HEK293 (cell line): ENCODE data around the gene CBLN1.

Experiments
- CTCF ChIA-PET: fragments of 350-600 bp; formaldehyde crosslinking; extraction: SDS; loops from one replicate; lab custom pipeline; 2021; ENCODE audit warnings: antibody characterized with exemption; lab: Yijun Ruan, JAX
- POLR2A ChIA-PET: fragments of 300-600 bp; formaldehyde crosslinking; extraction: SDS; loops from one replicate; lab custom pipeline; 2020; ENCODE audit warnings: antibody characterized with exemption, inconsistent platforms; lab: Yijun Ruan, JAX
- H3K27ac ChIP-seq: fragments of 200-500 bp; sonication (Bioruptor generic); 2 replicates; pipeline ENCODE4 v1.5.1; 2014; ENCODE audit warnings: low read depth, low read length, control low read depth, inconsistent platforms; ENCODE audit errors: extremely low read depth
- H3K36me3 ChIP-seq, 2 experiments: fragments of 200-500 bp in 1 of 2; sonication (Bioruptor generic) in 1 of 2; 1 replicate in 1 of 2; 2 replicates in 1 of 2; pipeline ENCODE4 v1.5.1; 2014 to 2017; ENCODE audit warnings: inconsistent platforms in 2 of 2, low read length in 2 of 2; ENCODE audit not compliant: control insufficient read depth in 2 of 2, insufficient read depth in 1 of 2
- H3K4me1 ChIP-seq: fragments of 200-500 bp; sonication (Bioruptor generic); 2 replicates; pipeline ENCODE4 v1.5.1; 2014; ENCODE audit warnings: mild to moderate bottlenecking, low read length, inconsistent platforms; ENCODE audit not compliant: control insufficient read depth, insufficient read depth
- H3K4me3 ChIP-seq: 2 replicates; pipeline ENCODE4 v1.5.1; 2011; ENCODE audit warnings: low read depth, mild to moderate bottlenecking, control low read depth, low read length, moderate library complexity
- H3K9me3 ChIP-seq: fragments of 200-500 bp; sonication (Bioruptor generic); 2 replicates; pipeline ENCODE4 v1.5.1; 2014; ENCODE audit warnings: low read depth, low read length, inconsistent platforms; ENCODE audit not compliant: control insufficient read depth, insufficient read depth
- FEZF1 ChIP-seq: fragments of 450-650 bp; formaldehyde crosslinking; IDR thresholded peaks from 2 replicates; pipeline ENCODE4 v1.5.1; 2016; ENCODE audit warnings: missing biosample characterization, missing genetic modification characterization
- GLIS1 ChIP-seq: fragments of 450-650 bp; formaldehyde crosslinking; IDR thresholded peaks from 2 replicates; pipeline ENCODE4 v1.5.1; 2016; ENCODE audit warnings: missing biosample characterization, missing genetic modification characterization
- PRDM1 ChIP-seq: fragments of 450-650 bp; formaldehyde crosslinking; IDR thresholded peaks from 2 replicates; pipeline ENCODE4; 2016; ENCODE audit warnings: missing biosample characterization, missing genetic modification characterization
- PRDM2 ChIP-seq: fragments of 450-650 bp; formaldehyde crosslinking; IDR thresholded peaks from 2 replicates; pipeline ENCODE4 v1.5.1; 2016; ENCODE audit warnings: missing biosample characterization, missing genetic modification characterization, borderline replicate concordance
- PRDM4 ChIP-seq: fragments of 450-650 bp; formaldehyde crosslinking; IDR thresholded peaks from 2 replicates; pipeline ENCODE4 v1.5.1; 2017; ENCODE audit warnings: missing biosample characterization, missing genetic modification characterization
- REST ChIP-seq: fragments of 450-650 bp; formaldehyde crosslinking; IDR thresholded peaks from 2 replicates; pipeline ENCODE4 v1.5.1; 2016; ENCODE audit warnings: missing biosample characterization, missing genetic modification characterization
- SALL2 ChIP-seq: fragments of 450-650 bp; formaldehyde crosslinking; IDR thresholded peaks from 2 replicates; pipeline ENCODE4 v1.5.0; 2017; ENCODE audit warnings: missing biosample characterization, mild to moderate bottlenecking, missing genetic modification characterization, borderline replicate concordance
- WT1 ChIP-seq: fragments of 450-650 bp; formaldehyde crosslinking; IDR thresholded peaks from 2 replicates; pipeline ENCODE4 v1.5.1; 2016; ENCODE audit warnings: missing biosample characterization, missing genetic modification characterization
- ZFP41 ChIP-seq: fragments of 450-650 bp; formaldehyde crosslinking; IDR thresholded peaks from 2 replicates; pipeline ENCODE4 v1.5.1; 2016; ENCODE audit warnings: missing biosample characterization, missing genetic modification characterization, borderline replicate concordance
- ZNF112 ChIP-seq: fragments of 450-650 bp; formaldehyde crosslinking; IDR thresholded peaks from 2 replicates; pipeline ENCODE4 v1.5.0; 2017; ENCODE audit warnings: missing biosample characterization, missing genetic modification characterization
- ZNF157 ChIP-seq: fragments of 450-650 bp; formaldehyde crosslinking; IDR thresholded peaks from 2 replicates; pipeline ENCODE4 v1.5.1; 2016; ENCODE audit warnings: missing biosample characterization, missing genetic modification characterization
- ZNF23 ChIP-seq: fragments of 450-650 bp; formaldehyde crosslinking; IDR thresholded peaks from 2 replicates; pipeline ENCODE4 v1.5.1; 2016; ENCODE audit warnings: missing biosample characterization, missing genetic modification characterization, borderline replicate concordance
- ZNF580 ChIP-seq: fragments of 450-650 bp; formaldehyde crosslinking; IDR thresholded peaks from 2 replicates; pipeline ENCODE4 v1.5.1; 2016; ENCODE audit warnings: missing biosample characterization, missing genetic modification characterization
- ZNF585B ChIP-seq: fragments of 450-650 bp; formaldehyde crosslinking; IDR thresholded peaks from 2 replicates; pipeline ENCODE4 v1.5.1; 2016; ENCODE audit warnings: missing biosample characterization, missing genetic modification characterization
- ZNF704 ChIP-seq: fragments of 450-650 bp; formaldehyde crosslinking; IDR thresholded peaks from 2 replicates; pipeline ENCODE4 v1.5.1; 2016; ENCODE audit warnings: missing biosample characterization, missing genetic modification characterization
- ZNF777 ChIP-seq: fragments of 450-650 bp; formaldehyde crosslinking; IDR thresholded peaks from 2 replicates; pipeline ENCODE4 v1.5.1; 2017; ENCODE audit warnings: missing biosample characterization, missing genetic modification characterization, borderline replicate concordance
- ZNF837 ChIP-seq: fragments of 450-650 bp; formaldehyde crosslinking; IDR thresholded peaks from 2 replicates; pipeline ENCODE4 v1.5.1; 2016; ENCODE audit warnings: missing biosample characterization, missing genetic modification characterization
- ZSCAN30 ChIP-seq: fragments of 450-650 bp; IDR thresholded peaks from 2 replicates; pipeline ENCODE4 v1.5.1; 2018; ENCODE audit warnings: missing biosample characterization, mild to moderate bottlenecking, missing genetic modification characterization, moderate library complexity
- ZSCAN4 ChIP-seq: fragments of 450-650 bp; formaldehyde crosslinking; IDR thresholded peaks from 2 replicates; pipeline ENCODE4 v1.5.1; 2017; ENCODE audit warnings: missing biosample characterization, missing genetic modification characterization

CBLN1 gene

GRCh38 chr16:49278567-49278827 is 3.1 kb downstream of the CBLN1 start (continued):
- no peak for TF ChIP-seq REST (tag by site-specific recombination)
- TF ChIP-seq ZNF23 (tag by site-specific recombination) = no peak
- no peak for TF ChIP-seq ZNF112 (tag by site-specific recombination)
- TF ChIP-seq ZFP41 (tag by site-specific recombination) = no peak
- no peak for TF ChIP-seq FEZF1 (tag by site-specific recombination)
- no peak for TF ChIP-seq ZSCAN30 (tag by site-specific recombination)
- no peak for TF ChIP-seq ZSCAN4

- H3K27ac ChIP-seq = no peak overlapping the region
- no peaks in the 10 kb centered on the region for H3K36me3 ChIP-seq
- H3K4me1 ChIP-seq = 0 out of 2 replicates have a peak, but pooled peaks cover 2% of the 10 kb centered on the region
- H3K4me3 ChIP-seq = no peak overlapping the region
- H3K9me3 ChIP-seq = no peaks in the 10 kb centered on the region
- ChIA-PET CTCF (interaction anchor here (0.6 to 0.7 kb wide), 2 partner anchors 94 to 1404 kb away, joined by 3 read pairs; no protein-coding TSS in a partner anchor), POLR2A (no interaction called here)
- no peak for TF ChIP-seq GLIS1 (tag by site-specific recombination)
- no peak for TF ChIP-seq ZNF157 (tag by site-specific recombination)
- no peak for TF ChIP-seq PRDM4
- no peak for TF ChIP-seq PRDM1
- no peak for TF ChIP-seq WT1
Measured at GRCh38 chr16:49277766-49278566, 3.7 kb downstream of the CBLN1 start.

GRCh38 chr16:49277386-49277742 is 4.3 kb downstream of the CBLN1 start:
- no peak overlapping the region for H3K27ac ChIP-seq
- H3K4me3 ChIP-seq = no peak overlapping the region
- CTCF ChIA-PET = no interaction called here
- H3K36me3 ChIP-seq = no peaks in the 10 kb centered on the region
- H3K4me1 ChIP-seq = no peaks in the 10 kb centered on the region
- no peaks in the 10 kb centered on the region for H3K9me3 ChIP-seq
- POLR2A ChIA-PET = no interaction called here
- TF ChIP-seq ZNF585B (tag by site-specific recombination) (no peak), PRDM2 (tag by site-specific recombination) (no peak), ZNF704 (no peak), ZNF580 (tag by site-specific recombination) (no peak), ZNF837 (tag by site-specific recombination) (no peak), ZNF777 (tag by site-specific recombination) (no peak), SALL2 (tag by site-specific recombination) (no peak)
